ENCODE measurements around the gene GNAS.

- TF ChIP-seq CTCF (conservative IDR thresholded peaks at IDR 0.05; ENCODE audit: low read length) (no peak), EZH2phosphoT487 (IDR thresholded peaks at IDR 0.05; ENCODE audit: borderline replicate concordance) (no peak)
These were observed 34.0 kb downstream of the GNAS start for GRCh38 chr20:58886546-58886945.
